Activated CD8-positive, alpha-beta memory T cell treated with anti-CD3 and anti-CD28 coated beads, Interleukin-2, amount 50 U/mL, for 1 hour (primary cell): ENCODE data around the gene LDLRAD4.

Experiments
- DNase-seq: peaks from one replicate; pipeline ENCODE4 v3.0.0-alpha.2; 2020; ENCODE audit errors: extremely low read depth

Gene LDLRAD4

DNA sequence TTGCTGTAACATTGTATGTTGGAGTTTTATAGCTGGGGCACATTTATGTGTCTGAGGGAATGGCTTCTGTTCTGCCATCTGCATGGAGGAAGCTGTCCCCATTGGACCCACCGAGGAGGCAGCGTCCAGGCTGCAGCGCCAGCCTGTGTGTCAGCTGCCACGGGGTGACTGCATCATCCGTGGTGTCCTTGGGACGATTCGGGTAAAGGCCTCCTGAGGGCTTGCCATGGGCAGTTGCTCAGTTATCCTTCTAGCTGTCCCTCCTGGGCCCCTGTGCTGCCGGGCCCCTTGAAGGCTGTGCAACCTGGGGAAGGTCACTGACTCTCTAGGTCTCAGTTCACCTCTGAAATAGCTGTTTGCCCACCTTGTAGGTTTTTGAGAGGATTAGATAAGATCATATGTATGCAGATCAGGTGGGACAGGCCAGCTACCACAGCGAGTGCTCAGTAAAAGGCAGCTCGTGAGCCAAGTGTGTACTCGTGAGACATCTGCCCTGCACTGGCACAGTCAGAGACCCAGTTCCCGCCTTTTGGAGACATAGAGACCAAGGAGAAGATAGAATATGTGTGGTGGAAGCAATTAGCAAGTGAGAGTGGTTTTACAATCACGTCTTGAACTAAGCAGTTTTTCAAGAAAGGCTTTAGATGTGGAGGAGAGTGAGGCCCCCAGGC, 10.6 kb downstream of the LDLRAD4 start:
- DNase-seq, result no peak

DNA sequence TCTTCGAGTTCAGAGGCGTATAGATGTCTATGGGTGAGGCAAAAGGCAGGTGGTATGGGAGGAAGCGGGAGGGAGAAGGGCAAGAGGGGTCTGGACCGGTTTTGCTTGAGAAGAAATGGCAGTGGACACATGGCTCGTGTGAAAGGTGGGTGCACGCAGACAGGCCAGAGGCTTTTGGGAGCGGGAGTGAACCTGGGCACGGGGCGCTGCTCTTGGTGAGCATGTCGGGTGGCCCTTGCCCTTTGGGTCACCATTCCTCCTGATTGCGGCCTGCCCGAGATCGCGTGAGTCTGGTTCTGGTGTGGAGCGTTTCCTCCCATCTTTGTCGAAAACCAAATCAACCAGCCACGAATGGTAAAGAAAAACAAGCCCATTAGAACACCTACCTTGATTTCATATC, 12.6 kb downstream of the LDLRAD4 start:
- DNase-seq, result no peak

DNA sequence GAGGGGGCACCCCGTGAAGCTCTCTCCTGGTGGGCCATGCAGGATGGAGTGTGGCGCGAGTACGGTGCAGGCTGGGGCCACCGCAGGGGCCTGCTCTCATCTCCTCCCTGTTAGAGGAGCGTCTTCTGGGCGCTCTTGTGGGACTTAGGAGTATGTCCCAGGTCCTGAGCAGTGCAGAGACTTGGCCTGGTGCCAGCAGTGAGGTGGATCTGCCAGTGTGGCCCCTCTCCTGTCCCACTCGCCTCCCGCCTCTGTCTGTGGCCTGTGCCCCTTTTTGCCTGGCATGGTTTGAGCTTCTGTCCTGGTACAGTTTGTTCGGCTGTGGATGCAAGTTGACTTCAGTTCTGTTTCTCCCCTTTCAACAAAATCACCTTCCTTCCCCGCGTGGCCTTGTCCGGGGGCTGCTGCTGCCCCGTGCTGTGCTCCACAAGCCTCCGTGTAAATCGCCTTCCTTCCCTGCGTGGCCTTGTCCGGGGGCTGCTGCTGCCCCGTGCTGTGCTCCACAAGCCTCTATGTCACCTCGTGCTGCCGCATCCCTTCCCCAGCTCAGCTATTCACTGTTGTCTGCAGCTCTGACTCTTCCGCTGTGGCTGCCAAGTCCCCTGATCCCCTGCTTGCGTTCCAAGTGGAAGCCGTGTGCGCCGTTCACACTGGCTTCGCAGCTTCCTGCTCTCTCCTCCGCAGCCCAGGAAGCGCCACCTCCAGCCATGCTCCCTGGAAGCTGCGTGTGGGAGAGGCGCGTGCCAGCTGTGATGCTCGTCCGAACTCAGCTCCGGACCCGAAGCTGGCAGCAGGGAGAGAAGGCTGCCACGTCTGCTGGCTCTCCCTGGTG, 13.7 kb downstream of the LDLRAD4 start:
- DNase-seq, result no peak

DNA sequence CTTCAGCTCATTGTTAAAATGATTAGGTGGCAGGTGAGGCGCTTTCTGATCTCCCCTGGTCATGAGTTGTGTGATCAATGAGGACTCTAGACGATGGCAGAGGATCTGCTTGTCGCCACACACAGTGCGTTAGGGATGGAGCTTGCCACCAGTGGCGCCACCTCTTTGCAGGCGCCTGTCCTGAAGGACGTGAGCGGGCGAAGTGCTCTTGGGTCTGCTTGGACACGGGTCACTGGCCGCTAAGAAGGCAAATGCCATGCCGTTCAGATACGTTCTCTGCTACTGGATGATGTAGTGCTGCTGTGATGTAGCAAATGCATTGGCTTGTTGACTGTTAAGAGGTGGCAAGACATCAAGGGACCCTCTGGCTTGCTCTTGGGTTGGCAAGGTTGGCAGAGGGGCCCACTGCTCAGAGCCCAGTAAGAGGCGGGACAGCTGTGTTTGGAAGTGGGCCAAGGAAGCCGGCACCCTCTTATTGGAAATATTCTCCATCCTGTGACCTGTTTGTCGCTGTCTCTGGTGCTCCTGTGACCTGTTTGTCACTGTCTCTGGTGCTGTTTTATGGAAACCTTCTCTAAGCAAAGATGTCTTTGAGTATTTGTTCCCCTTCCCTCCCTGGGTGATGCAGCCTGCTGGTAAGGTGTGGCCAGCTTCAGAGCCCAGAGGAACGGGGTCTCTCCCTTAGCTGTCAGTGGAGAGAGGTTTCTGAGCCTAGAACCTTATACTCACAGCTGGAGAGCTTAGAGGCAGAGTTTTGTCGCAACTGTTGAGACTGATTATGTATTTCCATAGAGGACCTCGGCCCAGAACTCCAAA, 14.6 kb downstream of the LDLRAD4 start:
- no peak for DNase-seq

GRCh38 chr18:13233787-13234783, 15.5 kb downstream of the LDLRAD4 start:
- no peak for DNase-seq

DNA sequence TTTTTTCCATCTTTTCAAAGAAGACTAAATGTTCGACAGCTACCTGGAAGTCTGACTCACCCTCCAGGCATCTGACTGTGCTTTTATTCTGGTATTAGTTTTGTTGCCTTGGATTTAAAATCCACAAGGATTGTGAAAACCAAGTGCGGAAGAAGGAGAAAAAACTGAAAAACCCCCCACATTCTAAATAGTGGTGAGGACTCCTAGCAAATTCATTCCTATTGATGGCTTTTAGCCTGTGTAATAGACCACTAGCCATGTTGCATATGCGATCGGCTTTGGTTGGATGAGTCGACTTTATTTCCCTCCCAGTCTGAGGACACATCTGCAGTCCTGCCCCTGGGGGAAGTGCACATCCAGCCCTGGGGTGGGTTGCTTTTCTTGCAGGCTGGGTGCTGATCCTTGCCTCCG, 16.9 kb downstream of the LDLRAD4 start:
- DNase-seq, result no peak

DNA sequence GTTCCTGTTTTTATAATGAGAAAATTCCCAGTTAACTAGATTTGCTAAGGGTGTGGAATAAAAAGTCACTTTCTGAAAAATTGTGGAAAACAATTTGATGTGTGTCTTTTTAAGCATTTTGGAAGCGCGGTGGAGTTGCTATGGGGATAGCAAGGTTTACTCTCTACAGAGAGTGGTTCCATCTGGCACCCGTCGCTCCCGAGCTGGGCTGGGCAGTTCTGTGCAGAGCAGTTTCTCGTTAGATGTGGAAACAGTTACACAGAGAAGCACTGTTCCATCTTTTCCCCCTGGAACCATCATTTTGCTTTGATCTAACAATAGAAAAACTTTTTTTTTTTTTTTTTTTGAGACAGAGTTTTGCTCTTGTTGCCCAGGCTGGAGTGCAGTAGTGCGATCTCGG, 17.4 kb downstream of the LDLRAD4 start:
- DNase-seq, result no peak

- DNase-seq, result no peak
These were observed 17.9 kb downstream of the LDLRAD4 start for GRCh38 chr18:13236411-13236810.

- no peak for DNase-seq
These were observed 18.5 kb downstream of the LDLRAD4 start for GRCh38 chr18:13237073-13237472.

DNA sequence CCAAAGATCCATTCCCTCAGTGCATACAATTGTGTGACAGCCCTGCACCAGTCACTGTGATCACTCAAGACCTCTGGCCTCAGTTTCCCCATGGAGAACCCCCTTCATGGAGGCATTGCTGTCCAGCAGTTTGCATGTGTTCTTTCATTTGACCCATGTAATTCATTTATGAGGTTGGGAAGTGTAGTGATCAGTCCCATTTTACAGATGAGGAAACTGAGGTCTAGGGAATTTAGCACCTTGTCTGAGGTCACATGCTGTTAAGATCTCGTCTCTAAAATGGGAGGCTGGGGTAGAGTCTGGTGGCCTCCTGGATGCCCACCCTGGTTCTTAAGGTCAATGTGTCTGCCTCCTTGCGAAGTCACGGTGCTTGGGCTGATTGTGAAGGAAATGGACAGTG, 19.1 kb downstream of the LDLRAD4 start:
- DNase-seq, result no peak

- no peak for DNase-seq
These were observed 20.8 kb downstream of the LDLRAD4 start for GRCh38 chr18:13239171-13239956.

GRCh38 chr18:13240060-13240725, 21.6 kb downstream of the LDLRAD4 start:
- no peak for DNase-seq

DNA sequence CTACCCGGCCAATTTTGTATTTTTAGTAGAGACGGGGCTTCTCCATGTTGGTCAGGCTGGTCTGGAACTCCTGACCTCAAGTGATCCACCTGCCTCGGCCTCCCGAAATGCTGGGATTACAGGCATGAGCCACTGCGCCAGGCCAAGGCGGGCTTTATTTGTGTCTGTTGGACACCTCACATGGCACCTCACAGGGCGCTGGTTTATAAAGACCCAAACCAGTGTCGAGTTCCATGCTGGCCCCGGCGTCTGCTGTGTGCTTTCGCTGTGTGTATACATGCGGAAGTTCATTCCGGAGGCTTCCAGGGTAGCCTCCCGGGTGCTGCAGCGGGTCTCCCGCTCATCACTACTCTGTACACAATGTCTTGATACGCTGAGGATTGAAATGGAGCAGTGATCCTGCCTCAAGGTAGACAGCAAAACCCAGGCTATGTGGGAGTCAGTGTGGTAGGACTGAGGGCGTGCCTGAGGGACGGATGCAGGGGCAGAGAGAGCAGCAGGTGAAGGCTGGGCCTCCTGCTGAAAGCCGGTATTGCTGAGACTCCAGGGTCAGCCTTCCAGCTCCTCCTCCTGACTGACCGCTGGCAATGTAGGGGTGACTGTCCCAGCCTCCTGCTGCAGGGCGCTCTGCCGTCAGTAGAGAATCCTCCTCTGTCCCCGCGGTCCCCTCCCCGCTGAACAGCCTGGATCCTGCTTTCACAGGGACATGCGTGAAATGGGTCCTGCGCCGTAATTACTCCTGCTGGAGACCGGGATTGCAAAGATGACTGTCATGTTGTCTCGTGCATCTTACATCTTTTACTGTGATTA, 22.7 kb downstream of the LDLRAD4 start:
- no peak for DNase-seq

DNA sequence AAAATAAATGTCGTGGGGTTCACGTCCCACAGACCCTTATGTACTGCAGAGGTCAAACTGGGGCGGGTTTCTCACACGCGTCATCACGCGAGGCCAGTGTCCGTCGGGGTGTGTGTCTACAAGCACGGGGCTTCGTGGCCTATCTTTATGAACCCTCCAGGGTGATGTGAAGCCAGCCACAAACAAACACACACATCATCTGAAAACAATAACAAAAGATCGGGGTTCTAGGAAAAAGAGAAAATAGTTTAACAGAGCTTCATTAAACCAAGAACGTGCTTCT, 23.3 kb downstream of the LDLRAD4 start:
- no peak for DNase-seq

DNA sequence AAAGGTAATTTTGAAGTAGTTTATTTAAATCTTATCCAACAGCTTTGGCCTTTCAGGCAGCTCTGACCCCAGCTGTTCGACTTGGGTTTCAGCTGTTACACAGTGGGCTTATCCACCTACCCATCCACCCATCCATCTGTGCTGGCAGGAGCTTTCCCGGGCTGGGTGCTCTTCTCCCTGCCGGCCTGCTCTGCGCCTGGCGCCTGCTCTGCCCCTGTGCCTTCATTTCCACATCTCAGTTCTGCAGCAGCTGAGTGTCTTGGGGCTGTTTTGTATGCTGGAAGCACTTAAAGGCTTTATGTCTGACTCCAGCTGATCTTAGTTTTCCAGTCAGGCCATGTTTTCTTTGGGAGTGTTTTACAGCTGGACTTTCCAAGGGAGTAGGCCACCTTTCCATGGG, 24.2 kb downstream of the LDLRAD4 start:
- DNase-seq, result no peak

- no peak for DNase-seq
These were observed 24.8 kb downstream of the LDLRAD4 start for GRCh38 chr18:13243363-13243762.

- no peak for DNase-seq
These were observed 25.6 kb downstream of the LDLRAD4 start for GRCh38 chr18:13244135-13244534.

DNA sequence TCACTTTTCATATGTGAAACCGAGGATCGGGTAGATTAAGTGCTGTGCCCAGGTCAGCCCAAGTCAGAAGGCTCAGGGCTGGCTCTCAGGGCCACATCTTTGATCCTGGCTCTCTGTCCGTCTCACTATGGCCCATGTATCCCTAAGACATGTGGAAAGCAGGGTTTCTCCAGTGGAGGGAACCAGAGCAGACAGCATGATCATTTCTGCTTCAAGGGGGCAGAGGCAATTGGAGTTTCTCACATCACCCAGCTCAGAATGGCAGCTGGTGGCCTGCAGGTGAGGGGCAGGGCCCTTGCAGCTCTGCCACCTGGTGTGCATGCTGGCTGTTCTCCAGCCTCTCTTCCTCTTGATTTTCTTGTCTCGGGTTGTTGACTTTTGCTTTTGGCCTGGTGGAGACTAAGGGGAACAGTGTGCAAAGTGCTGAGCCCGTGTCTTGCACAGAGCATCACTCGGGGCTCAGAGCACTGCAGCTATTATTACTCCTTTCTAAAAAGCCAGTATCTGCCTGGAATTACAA, 27.0 kb downstream of the LDLRAD4 start:
- DNase-seq, result no peak

GRCh38 chr18:13246121-13246520, 27.6 kb downstream of the LDLRAD4 start:
- no peak for DNase-seq
